CMK (cell line): ENCODE data around the gene SLC37A1.
"Not testable (repeated sequence)": the region's sequence is repeated elsewhere in the genome, so short reads cannot be mapped to it uniquely, and the experiment has no call there.

Source experiments
- DNase-seq: peaks from one replicate; pipeline ENCODE4 v3.0.0-alpha.2; 2010; ENCODE audit warnings: low read depth

SLC37A1 gene

GRCh38 chr21:42595283-42596187 lies 81.9 kb downstream of the SLC37A1 start:
- no peak for DNase-seq

GRCh38 chr21:42596657-42597056 lies 83.0 kb downstream of the SLC37A1 start:
- DNase-seq: no peak

- DNase-seq: no peak
Measured at GRCh38 chr21:42597487-42598158, 84.0 kb downstream of the SLC37A1 start.

DNA sequence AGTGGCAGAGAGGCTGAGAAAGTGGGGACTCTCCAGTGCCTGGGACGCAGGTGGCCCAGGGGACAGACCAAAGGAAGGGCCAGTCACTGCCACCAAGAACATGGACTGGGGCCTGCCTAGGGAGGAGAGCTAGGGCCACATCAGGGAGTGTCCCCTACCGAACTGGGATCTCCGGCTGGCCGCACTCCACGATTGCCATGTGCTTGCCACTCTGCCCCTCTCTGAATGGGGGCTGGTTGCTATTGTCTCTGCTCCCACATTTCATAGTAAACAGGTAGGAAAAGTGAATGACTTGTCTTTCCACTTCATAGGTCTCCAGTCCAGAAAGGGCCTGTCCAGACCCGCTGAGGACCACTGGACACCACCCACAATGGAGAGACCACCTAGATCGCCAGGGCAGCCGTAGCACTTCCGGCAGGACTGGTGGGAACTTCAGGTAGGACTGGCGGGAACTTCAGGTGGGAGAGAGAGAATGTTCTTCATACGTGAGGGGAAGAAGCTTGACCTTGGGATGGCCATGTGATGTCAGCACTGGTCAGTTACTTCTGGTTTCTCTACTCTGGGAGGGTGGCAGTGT lies 84.6 kb downstream of the SLC37A1 start:
- no peak for DNase-seq

GRCh38 chr21:42599486-42599885 lies 85.8 kb downstream of the SLC37A1 start:
- DNase-seq: no peak

DNA sequence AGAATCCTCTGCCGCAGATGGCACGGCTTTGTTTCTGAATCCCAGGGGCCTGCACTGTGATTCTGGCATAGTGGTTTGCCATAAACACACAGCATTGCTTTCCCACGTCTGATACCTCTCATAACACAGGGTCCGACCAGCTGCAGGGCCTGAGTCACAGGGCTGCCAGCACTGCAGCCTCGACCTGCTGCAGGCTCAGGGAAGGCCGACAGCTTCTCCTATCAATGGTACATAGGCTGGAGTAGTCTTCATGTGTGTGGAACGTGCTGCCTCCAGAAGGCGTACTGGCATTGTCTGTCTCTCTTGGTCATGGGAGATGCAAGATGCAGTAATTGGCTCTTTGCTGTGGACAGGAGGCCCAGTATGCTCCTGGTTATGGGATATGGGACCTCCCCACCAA lies 86.3 kb downstream of the SLC37A1 start:
- DNase-seq: no peak

- DNase-seq: no peak
Measured at GRCh38 chr21:42601656-42602055, 88.0 kb downstream of the SLC37A1 start.

DNA sequence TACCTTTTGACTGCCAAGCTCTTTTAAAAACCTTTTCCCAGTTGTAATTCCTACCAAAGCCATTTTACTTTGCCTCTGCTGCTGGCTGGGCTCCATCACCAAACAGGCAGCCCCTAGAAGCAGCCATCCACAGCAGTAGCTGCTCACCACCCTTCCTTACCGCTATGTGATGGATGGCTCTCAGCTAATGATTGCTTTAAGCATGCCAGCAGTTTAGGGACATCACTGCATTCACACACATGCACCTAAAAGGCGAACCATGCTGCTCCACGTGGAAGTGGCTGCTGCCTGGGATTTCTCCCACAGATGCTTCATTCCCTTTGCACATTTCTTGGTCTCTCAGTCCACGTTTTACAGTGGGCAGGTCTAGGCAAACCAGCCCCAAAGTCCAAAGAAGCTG lies 93.5 kb downstream of the SLC37A1 start:
- no peak for DNase-seq

DNA sequence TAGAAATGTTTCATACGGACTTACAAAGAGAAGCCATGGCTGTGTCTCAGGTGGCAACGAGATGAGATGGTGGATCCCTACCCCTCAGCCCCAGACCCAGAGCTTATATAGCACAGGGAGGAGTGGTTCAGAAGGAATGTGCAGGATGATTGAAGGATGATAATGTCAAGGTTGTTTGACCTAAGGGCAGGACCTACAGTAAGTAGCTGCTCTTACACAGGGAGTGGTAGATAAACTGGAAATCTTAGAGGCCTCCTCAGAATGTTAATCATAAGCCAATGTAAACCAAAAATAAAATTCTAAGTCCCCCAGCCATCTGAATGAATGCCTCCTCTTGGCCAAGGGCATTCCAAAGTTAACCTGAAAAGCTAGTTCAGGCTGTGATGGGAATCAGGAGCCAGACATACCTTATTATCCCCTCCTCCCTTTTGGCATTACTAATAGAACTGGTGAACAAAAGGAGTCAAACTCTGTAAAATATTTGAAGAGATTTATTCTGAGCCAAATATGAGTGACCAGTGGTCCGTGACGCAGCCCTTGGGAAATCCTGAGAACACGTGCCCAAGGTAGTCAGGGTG lies 94.0 kb downstream of the SLC37A1 start:
- DNase-seq: no peak

GRCh38 chr21:42608446-42608845 lies 94.8 kb downstream of the SLC37A1 start:
- no peak for DNase-seq

GRCh38 chr21:42609811-42610210 lies 96.2 kb downstream of the SLC37A1 start:
- no peak for DNase-seq

GRCh38 chr21:42611852-42612251 lies 98.2 kb downstream of the SLC37A1 start:
- no peak for DNase-seq

DNA sequence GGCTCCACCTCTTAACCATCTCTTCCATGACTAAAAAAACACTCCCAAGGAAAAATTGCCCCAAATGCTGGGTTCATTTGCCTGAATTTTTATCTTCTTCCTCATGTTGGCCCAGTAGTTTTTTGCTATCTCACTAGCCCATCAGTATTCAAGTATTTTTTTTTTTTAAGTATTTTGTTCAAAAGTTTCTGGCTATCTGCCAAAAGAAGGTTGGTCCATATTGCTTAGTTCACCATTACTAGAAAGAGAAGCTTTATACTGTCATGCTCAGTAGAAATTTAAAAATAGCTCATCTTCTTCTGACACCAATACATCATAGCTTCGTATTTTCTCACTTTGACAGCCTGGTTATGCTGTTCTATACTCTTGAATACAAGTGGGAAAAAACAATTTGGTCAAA lies 98.7 kb downstream of the SLC37A1 start:
- DNase-seq: no peak

GRCh38 chr21:42613756-42614155 lies 100.1 kb downstream of the SLC37A1 start:
- no peak for DNase-seq

DNA sequence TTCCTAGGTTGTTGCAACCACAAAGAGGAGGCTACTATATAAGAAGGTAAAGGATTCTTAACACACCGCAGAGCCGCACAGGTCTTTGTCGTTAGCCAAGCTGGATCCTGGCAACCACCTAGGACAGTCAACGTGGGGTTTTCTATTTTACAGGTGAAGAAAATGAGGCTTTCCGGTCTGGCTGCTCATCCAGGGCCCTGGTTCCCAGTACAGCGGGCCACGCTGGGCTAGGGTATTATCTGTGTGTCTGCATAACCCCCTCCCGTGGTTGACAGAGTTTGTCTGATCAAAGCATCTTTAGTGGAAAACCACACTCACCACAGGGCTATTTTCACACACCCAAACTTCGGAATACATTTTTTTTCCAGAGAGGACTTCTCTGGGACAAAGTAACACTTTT lies 100.7 kb downstream of the SLC37A1 start:
- no peak for DNase-seq

- DNase-seq: no peak
Measured at GRCh38 chr21:42614811-42615351, 101.2 kb downstream of the SLC37A1 start.

- not testable (repeated sequence) for DNase-seq
Measured at GRCh38 chr21:42615377-42615776, 101.7 kb downstream of the SLC37A1 start.

DNA sequence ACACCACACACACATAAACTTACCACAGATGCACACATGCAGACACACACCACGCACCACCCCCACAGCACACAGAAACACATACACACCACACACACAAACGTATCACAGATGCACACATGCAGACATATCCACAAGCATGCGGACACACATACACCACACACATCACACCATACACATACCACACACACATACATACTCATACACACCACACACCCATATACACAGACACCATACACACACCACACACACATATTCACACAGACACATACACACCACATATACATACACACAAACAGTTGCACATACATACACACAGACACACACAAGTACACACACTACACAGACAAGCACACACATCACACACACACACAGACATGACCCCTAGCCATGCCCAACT lies 102.3 kb downstream of the SLC37A1 start:
- DNase-seq: no peak

DNA sequence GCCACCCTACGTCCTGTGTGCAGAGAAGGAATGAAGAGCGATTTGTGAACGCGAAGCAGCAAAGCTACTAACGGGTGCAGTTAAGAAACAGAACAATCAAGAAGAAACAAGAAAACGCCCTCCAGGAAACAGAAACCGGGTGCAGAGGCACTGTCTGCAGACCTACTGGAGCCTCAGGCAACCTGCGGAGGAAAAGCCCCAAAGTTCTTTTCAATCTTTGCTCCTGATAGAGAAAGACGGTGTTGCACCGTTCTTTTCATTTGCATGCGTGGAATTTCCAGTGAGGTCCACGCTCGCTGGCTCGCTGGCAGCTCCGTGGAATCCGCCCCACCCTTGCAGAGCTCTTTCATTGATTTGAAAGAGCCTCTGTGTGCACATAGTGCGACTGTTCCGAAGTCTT lies 102.8 kb downstream of the SLC37A1 start:
- DNase-seq: no peak

- no peak for DNase-seq
Measured at GRCh38 chr21:42616941-42617340, 103.3 kb downstream of the SLC37A1 start.

DNA sequence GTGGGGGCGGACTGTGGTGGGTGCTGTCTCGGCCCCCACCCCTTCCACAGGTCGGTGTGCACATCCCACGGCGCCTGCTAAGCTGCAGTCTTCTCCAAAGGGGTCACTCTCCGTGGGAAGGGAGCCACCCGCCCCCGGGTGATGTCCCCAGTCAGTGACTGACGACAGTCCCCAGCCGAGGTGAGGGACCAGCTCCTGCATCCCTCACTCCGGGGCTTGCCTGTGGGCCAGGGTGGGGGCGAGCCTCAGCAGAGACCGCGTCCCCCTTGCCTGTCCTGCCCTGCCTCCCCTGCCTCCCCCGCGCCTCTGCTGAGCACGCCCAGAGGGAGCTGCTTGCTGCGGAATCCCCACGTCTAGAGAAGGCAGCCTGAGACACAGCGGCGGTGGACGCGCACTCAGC lies 103.8 kb downstream of the SLC37A1 start:
- no peak for DNase-seq

- DNase-seq: no peak
Measured at GRCh38 chr21:42618707-42619102, 105.1 kb downstream of the SLC37A1 start.
